ENCODE data around the gene CEBPE. TPM values are rescaled to one million over a fixed set of nuclear protein-coding genes. Genes with fewer than 3 reads are reported as not detected.

Gene CEBPE
- total RNA-seq, 2 experiments from 2014 or later, result 1.1 to 2.3 TPM

DNA sequence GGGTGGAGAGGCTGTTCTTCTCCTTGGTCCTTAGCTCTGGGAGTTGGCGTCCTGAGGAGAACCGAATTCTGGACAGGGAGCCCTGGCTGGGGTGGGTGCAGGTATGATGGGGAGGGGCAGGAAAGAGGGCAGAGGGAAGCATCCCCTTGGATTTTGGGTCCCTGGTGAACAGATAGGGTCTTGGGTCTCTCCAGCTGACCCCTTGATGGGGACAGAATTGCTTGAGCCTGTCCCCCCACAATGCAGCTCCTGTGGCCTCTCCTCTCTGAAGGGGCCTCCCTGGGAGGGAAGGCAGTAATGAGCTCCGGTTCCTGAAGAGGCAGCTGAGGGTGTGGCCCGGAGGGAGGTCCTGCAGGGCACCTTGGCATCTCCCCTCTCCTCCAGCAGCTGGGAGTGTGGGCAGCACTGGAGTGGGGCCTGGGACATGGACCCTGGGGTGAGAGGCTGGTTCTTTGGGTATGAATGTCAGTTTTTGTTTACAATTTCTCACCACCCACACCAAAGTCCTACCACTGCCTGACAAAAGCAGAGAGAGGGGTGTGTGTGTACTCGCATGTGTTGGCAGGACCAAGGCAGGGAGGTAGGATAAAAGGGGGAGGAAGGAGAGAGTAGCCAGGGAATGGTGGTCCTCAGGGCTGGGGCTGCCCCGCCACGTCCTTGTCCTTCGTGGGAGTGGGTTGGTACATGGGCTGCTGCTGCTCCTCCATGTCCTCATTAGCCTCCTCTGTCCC lies 7.7 kb upstream of the CEBPE start:
- Histone ChIP-seq H2AFZ (ENCODE audit: low read length) (no peak overlapping the region), H3K4me3 (ENCODE audit: low read depth, low read length, poor library complexity, severe bottlenecking) (no peak overlapping the region), H3K9me3 (ENCODE audit: low read length) (no peaks in the 10 kb centered on the region), H3K4me1 (ENCODE audit: insufficient read depth, low read length, poor library complexity, severe bottlenecking) (peaks cover 5% of the 10 kb centered on the region), H3K4me2 (ENCODE audit: low read length) (no peak overlapping the region), H3K36me3 (ENCODE audit: insufficient read depth, low read length) (no peaks in the 10 kb centered on the region), H3K27ac (ENCODE audit: low read depth, low read length, poor library complexity, severe bottlenecking) (no peak overlapping the region), H3K79me2 (ENCODE audit: insufficient read depth, low read depth, low read length) (no peaks in the 10 kb centered on the region), H3K9me2 (ENCODE audit: insufficient read depth, low read length) (no peaks in the 10 kb centered on the region), H4K20me1 (ENCODE audit: insufficient read depth, low read length) (no peaks in the 10 kb centered on the region)
- TF ChIP-seq, protein P1, sequence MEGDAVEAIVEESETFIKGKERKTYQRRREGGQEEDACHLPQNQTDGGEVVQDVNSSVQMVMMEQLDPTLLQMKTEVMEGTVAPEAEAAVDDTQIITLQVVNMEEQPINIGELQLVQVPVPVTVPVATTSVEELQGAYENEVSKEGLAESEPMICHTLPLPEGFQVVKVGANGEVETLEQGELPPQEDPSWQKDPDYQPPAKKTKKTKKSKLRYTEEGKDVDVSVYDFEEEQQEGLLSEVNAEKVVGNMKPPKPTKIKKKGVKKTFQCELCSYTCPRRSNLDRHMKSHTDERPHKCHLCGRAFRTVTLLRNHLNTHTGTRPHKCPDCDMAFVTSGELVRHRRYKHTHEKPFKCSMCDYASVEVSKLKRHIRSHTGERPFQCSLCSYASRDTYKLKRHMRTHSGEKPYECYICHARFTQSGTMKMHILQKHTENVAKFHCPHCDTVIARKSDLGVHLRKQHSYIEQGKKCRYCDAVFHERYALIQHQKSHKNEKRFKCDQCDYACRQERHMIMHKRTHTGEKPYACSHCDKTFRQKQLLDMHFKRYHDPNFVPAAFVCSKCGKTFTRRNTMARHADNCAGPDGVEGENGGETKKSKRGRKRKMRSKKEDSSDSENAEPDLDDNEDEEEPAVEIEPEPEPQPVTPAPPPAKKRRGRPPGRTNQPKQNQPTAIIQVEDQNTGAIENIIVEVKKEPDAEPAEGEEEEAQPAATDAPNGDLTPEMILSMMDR (conservative IDR thresholded peaks at IDR 0.05; ENCODE audit: low read length), result no peak
- no peak for TF ChIP-seq EZH2phosphoT487 (IDR thresholded peaks at IDR 0.05; ENCODE audit: borderline replicate concordance, low read depth, low read length)
- BruUV-seq (replicated peaks), result no TSS peak
- ChIA-PET POLR2A (interaction anchor here (0.6 kb wide), 1 partner anchor 156 kb away, joined by 3 read pairs; no protein-coding TSS in a partner anchor), CTCF (ENCODE audit: unreplicated experiment) (no interaction called here)
- no peak for DNase-seq (ENCODE audit: low spot score)
- intact Hi-C loops (cut with micrococcal nuclease; ENCODE audit: unreplicated experiment), result no loop called here

DNA sequence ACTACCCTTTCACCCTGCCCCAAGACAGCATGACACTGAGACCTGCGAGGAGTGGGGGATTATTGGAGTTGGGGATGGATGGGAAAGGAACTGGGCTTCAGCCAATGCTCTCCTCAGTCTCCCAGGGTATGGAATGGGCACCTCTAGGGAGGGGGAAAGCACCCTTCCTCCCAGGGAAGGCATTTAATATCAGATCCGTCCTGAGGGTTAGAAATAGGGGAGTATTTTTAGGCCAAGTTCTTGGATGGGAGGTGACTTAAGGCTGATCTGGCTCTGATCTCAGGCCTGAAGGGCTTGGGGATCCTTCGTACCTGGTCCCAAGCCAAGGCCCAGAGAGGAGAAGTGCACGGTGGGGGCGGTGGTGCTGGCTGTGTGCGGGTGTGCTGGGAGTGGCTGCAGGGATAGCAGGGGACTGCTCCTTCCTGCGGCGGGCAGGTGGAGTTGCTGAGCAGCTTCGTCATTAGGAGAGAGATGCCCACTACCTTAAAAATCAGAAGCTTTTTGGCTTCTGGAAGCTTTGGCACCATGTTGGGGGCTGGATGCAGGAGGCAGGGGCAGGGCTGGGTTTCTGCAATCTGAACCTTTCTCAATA lies 7.0 kb upstream of the CEBPE start:
- no peak overlapping the region for H3K4me3 ChIP-seq (ENCODE audit: low read depth, low read length, poor library complexity, severe bottlenecking)
- no peak overlapping the region for H2AFZ ChIP-seq (ENCODE audit: low read length)
- H3K79me2 ChIP-seq (ENCODE audit: insufficient read depth, low read depth, low read length), result no peaks in the 10 kb centered on the region
- no peak overlapping the region for H3K4me2 ChIP-seq (ENCODE audit: low read length)
- H3K27ac ChIP-seq (ENCODE audit: low read depth, low read length, poor library complexity, severe bottlenecking), result no peak overlapping the region
- no peaks in the 10 kb centered on the region for H3K36me3 ChIP-seq (ENCODE audit: insufficient read depth, low read length)
- no peak for TF ChIP-seq EZH2phosphoT487 (IDR thresholded peaks at IDR 0.05; ENCODE audit: borderline replicate concordance, low read depth, low read length)
- no TSS peak for BruUV-seq (replicated peaks)
- ChIA-PET POLR2A (interaction anchor here (0.6 kb wide), 1 partner anchor 157 kb away, joined by 3 read pairs; no protein-coding TSS in a partner anchor), CTCF (ENCODE audit: unreplicated experiment) (no interaction called here)
- peaks cover 12% of the 10 kb centered on the region for H3K4me1 ChIP-seq (ENCODE audit: insufficient read depth, low read length, poor library complexity, severe bottlenecking)
- H3K9me2 ChIP-seq (ENCODE audit: insufficient read depth, low read length), result no peaks in the 10 kb centered on the region
- H3K9me3 ChIP-seq (ENCODE audit: low read length), result no peaks in the 10 kb centered on the region
- intact Hi-C loops (cut with micrococcal nuclease; ENCODE audit: unreplicated experiment), result no loop called here
- no peak for DNase-seq (ENCODE audit: low spot score)
- no peaks in the 10 kb centered on the region for H4K20me1 ChIP-seq (ENCODE audit: insufficient read depth, low read length)

DNA sequence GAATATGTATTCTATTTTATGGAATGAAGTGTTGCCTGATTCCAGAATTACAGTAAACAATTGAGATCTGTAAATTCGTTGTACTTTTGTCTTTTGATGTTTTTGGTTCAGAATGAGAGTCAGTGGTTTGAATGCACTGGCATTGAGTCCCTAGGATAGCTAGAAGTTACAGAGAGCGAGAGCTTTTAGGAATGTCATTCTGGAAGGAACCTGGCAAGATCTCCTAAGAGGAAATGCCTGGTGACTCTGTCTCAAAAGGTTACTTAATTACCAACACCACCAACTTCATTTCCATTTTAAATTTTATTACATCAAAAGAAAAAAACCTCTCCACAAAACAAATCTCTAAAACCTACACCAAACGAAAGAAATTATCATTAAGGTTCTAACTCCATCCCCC lies 6.0 kb upstream of the CEBPE start:
- CTCF ChIA-PET (ENCODE audit: unreplicated experiment), result no interaction called here
- Histone ChIP-seq H4K20me1 (ENCODE audit: insufficient read depth, low read length) (no peaks in the 10 kb centered on the region), H2AFZ (ENCODE audit: low read length) (no peak overlapping the region), H3K4me2 (ENCODE audit: low read length) (no peak overlapping the region), H3K4me3 (ENCODE audit: low read depth, low read length, poor library complexity, severe bottlenecking) (no peak overlapping the region), H3K4me1 (ENCODE audit: insufficient read depth, low read length, poor library complexity, severe bottlenecking) (peaks cover 22% of the 10 kb centered on the region), H3K36me3 (ENCODE audit: insufficient read depth, low read length) (no peaks in the 10 kb centered on the region), H3K79me2 (ENCODE audit: insufficient read depth, low read depth, low read length) (no peaks in the 10 kb centered on the region), H3K9me3 (ENCODE audit: low read length) (no peaks in the 10 kb centered on the region), H3K27ac (ENCODE audit: low read depth, low read length, poor library complexity, severe bottlenecking) (no peak overlapping the region), H3K9me2 (ENCODE audit: insufficient read depth, low read length) (no peaks in the 10 kb centered on the region)
- POLR2A ChIA-PET, result no interaction called here
- DNase-seq (ENCODE audit: low spot score), result no peak
- intact Hi-C loops (cut with micrococcal nuclease; ENCODE audit: unreplicated experiment), result no loop called here
- TF ChIP-seq EZH2phosphoT487 (IDR thresholded peaks at IDR 0.05; ENCODE audit: borderline replicate concordance, low read depth, low read length), result no peak
- TF ChIP-seq, protein P1 (conservative IDR thresholded peaks at IDR 0.05; ENCODE audit: low read length), result no peak
- BruUV-seq (replicated peaks), result no TSS peak
